ENCODE data around the gene TMC2.

DNA sequence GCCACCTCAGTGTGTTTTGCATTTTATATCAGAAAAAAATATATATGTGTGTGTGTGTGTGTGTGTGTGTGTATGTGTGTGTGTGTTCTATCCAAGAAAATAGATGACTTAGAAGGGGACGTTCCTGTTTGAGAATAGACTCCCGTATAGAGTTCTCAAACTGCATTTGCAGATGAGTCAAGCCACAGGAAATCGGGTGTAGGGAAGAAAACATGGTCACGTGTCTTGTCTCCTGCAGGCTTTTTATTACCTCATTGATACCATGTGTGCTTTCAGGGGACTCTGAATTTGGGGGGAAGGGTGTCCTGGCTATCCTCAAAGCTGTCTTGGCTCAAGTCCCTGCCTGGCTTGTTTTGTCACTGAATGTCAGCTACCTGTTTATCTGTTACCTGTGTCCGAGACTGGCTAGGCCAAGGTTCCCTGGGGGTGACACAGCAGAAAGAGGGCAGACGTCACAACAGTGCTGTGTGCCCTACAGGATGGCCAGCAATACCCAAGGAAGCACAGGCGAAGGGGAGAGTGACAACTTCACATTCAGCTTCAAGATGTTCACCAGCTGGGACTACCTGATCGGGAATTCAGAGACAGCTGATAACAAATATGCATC is 60.4 kb downstream of the TMC2 start:
- no peak for TF ChIP-seq CTCF (conservative IDR thresholded peaks at IDR 0.05; ENCODE audit: low read depth, low read length)
- TF ChIP-seq EZH2 (IDR thresholded peaks at IDR 0.05; ENCODE audit: borderline replicate concordance, low read depth, low read length, poor library complexity, severe bottlenecking) = no peak

Data from A673 (cell line).